Measurements from ENCODE around the gene SPTAN1.
"Not testable (repeated sequence)": the region's sequence is repeated elsewhere in the genome, so short reads cannot be mapped to it uniquely, and the experiment has no call there.

SPTAN1 gene

DNA sequence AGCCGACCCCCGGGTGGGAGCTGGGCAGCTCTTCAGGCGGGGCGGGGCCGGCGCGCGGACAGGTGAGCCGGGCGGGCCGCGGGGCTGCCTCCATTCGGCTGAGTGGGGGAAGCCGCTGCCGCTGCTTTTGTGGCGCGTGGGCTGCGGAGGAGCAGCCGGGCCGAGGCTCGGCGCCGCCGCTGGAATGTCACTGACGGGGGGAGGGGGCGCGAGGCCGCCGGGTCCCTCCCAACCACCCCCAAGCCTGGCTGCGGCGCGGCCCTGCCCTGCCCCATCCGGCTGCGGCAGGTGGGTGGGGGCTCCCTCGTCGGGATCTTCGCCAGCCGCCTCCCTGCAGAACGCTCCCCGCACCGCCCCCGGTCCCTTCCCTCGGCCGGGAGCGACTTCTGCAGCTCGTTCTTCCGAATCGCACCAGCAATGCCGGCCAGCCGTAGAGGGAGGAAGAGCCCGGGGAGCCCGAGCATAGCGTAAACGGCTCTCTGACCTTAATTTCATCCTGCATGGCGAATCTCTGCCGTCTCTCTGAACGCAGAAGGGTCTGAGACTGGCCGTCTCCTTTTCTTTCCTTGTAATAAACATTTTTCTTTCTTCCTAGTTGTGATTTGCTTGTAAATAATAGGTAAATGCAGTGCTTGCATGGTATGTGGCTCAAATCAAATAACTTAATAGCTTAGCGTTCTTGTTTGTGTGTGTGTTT, 505 bp downstream of the SPTAN1 start:
- DNase-seq (ENCODE audit: low read depth in 2 of 2) = peak; percentile 10 to 49

GRCh38 chr9:128553728-128554127, 1.3 kb downstream of the SPTAN1 start:
- DNase-seq (ENCODE audit: low read depth in 2 of 2) = no peak

DNA sequence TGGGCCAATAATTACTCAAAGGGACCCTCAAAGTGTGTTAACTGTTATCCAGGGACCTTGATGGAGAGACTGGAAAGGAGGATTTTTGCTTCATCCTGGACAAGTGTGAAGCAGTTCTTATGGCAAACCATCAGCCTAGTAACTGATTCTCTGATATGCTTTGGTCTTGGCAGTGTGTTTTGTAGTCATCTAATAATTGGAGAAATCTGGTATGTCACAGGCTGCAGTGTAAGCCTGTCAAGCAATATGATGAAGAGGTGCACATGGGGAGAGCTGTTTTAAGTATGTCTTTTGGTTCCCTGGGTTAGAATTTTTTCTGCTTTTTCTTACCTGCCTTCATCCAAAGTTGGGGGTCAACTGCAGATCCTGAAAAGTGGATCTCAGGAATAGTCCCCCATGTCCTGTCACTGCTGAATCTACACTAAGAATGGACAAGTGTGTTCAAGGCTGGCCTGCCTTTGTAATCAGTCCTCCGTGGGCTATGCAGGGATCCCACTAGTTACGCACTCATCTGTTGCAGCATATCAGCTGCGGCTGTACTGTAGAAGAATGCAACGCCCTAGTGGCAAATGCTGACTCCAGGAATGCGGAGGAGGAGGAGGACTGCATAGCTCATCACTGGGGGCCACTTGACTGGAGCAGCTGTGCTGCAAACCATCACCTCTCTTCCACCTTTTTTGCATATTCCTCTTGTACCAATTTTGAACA, 1.9 kb downstream of the SPTAN1 start:
- DNase-seq (ENCODE audit: low read depth in 2 of 2) = no peak

GRCh38 chr9:128555180-128555721, 2.9 kb downstream of the SPTAN1 start:
- DNase-seq (ENCODE audit: low read depth in 2 of 2) = no peak

DNA sequence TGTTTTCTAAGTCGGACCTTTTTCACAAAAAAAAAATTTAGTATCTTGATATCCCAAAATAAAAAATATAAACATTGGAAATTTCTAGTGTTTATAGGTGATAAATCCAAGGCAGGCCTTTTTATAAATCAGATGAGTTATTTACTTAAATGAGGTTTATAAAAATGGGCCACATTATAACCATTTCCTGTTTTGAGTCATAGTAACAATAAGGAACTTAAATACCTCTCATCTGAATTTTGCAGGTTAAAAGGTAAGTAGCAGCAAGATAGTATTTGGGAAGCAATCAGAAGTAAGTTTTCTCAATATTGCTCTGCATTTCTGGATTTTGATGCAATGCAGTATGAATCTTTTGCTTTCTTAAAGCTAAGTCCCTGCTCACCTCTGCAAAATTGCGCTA, 3.9 kb downstream of the SPTAN1 start:
- DNase-seq (ENCODE audit: low read depth in 2 of 2) = no peak

- no peak for DNase-seq (ENCODE audit: low read depth in 2 of 2)
These were observed 4.7 kb downstream of the SPTAN1 start for GRCh38 chr9:128556926-128557634.

DNA sequence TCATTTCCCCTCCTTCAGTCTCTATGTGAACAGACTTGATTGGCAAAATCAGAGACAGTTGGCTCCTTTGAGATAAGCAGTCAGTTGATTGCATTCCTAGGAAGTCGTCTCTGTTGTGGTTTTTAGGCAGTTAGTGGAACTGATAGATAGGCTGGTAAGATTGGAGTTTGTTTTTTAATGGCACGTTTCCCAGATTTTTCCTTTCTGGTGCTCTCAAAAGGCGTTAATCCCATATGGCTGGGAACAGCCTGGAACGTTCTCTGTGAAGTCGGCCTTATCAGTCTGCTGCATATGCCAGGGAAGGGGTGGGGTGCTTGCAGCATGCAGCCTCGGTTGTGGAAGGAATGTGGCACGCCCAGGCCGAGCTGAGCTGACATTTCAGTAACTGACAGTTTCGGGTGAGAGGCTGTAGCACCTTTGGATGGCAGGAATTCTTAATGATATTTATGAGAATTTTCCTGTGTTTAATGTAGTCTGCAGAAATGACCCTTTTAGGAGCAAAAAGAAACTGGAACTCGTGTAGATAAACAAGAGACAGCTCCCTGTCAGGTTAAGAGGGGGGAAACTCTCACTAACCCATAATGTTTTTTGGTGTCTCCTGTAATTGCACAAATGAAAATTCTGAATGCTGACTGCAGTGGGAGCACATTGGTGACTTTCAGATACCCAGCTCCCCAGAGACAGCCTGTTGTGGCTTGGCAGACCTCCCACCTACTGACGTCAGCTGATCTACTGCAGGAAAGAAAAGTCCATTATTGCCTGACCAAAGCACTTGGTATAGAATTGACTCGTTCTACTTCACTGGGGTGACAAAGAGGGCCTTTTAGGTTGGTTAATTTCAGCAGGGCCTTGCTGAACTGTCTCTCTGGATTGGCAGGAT, 6.3 kb downstream of the SPTAN1 start:
- DNase-seq (ENCODE audit: low read depth in 2 of 2) = peak in 1 of 2 donors; percentile 23

GRCh38 chr9:128565578-128565977, 13.2 kb downstream of the SPTAN1 start:
- no peak for DNase-seq (ENCODE audit: low read depth in 2 of 2)

- DNase-seq (ENCODE audit: low read depth in 2 of 2) = no peak
These were observed 16.2 kb downstream of the SPTAN1 start for GRCh38 chr9:128568470-128569078.

GRCh38 chr9:128575469-128575868, 23.1 kb downstream of the SPTAN1 start:
- no peak for DNase-seq (ENCODE audit: low read depth in 2 of 2)

GRCh38 chr9:128575916-128576315, 23.5 kb downstream of the SPTAN1 start:
- no peak for DNase-seq (ENCODE audit: low read depth in 2 of 2)

GRCh38 chr9:128577206-128577605, 24.8 kb downstream of the SPTAN1 start:
- no peak for DNase-seq (ENCODE audit: low read depth in 2 of 2)

GRCh38 chr9:128579194-128579593, 26.8 kb downstream of the SPTAN1 start:
- DNase-seq (ENCODE audit: low read depth in 2 of 2) = no peak

- no peak for DNase-seq (ENCODE audit: low read depth in 2 of 2)
These were observed 28.3 kb downstream of the SPTAN1 start for GRCh38 chr9:128580731-128581130.

DNA sequence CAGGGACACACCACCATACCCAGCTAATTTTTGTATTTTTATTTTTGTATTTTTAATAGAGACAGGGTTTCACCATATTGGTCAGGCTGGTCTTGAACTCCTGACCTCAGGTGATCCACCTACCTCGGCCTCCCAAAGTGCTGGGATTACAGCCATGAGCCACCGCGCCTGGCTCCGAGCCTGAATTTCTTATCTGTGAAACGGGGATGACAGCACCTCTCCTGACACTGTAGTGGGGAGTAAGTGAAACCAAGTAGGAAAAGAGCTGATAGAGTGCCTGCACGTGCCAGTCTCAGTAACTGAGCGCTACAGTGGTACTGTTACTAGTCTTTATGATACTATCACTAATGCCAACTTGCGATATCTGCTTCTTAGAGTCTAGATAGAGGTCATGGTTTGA, 32.8 kb downstream of the SPTAN1 start:
- not testable (repeated sequence) for DNase-seq (ENCODE audit: low read depth in 2 of 2)

DNA sequence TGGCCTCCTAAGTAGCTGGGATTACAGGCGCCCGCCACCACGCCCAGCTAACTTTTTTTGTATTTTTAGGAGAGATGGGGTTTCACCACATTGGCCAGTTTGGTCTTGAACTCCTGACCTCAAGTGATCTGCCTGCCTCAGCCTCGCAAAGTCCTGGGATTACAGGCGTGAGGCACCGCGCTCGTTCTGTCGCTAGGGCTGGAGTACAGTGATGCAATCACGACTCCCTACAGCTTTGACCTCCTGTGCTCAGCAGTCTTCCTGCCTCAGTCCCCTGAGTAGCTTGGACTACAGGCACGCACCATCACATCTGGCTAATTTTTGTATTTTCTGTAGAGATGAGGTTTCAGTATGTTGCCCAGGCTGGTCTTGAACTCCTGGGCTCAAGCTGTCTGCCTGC, 34.5 kb downstream of the SPTAN1 start:
- DNase-seq (ENCODE audit: low read depth in 2 of 2) = not testable (repeated sequence)

- DNase-seq (ENCODE audit: low read depth in 2 of 2) = peak in 1 of 2 donors; percentile 1
These were observed 35.1 kb downstream of the SPTAN1 start for GRCh38 chr9:128587453-128587852.

GRCh38 chr9:128588581-128589233, 36.3 kb downstream of the SPTAN1 start:
- no peak for DNase-seq (ENCODE audit: low read depth in 2 of 2)

DNA sequence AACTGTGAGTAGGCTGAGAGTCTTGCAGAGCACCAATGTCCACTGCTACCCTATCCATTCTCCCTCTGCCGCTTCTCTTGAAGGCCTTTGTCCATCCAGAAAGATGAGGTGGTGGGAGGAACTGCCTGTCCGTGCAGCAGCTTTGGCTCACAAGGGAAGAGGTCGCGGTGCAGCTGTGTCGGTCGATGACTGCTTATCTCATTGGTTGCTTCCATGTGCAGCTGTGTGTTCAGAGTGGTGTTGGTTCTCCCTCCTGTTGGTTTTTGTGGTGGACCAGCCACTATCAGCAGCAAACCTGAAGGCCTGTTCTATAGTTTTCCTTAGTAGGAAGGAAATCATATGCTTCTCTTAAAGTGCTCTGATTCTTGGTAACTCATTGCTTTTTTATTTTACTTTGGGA, 40.7 kb downstream of the SPTAN1 start:
- no peak for DNase-seq (ENCODE audit: low read depth in 2 of 2)

- DNase-seq (ENCODE audit: low read depth in 2 of 2) = no peak
These were observed 41.5 kb downstream of the SPTAN1 start for GRCh38 chr9:128593856-128594255.

GRCh38 chr9:128595471-128595870, 43.1 kb downstream of the SPTAN1 start:
- no peak for DNase-seq (ENCODE audit: low read depth in 2 of 2)
